ENCODE data around the gene RPTOR.

The RPTOR gene

DNA sequence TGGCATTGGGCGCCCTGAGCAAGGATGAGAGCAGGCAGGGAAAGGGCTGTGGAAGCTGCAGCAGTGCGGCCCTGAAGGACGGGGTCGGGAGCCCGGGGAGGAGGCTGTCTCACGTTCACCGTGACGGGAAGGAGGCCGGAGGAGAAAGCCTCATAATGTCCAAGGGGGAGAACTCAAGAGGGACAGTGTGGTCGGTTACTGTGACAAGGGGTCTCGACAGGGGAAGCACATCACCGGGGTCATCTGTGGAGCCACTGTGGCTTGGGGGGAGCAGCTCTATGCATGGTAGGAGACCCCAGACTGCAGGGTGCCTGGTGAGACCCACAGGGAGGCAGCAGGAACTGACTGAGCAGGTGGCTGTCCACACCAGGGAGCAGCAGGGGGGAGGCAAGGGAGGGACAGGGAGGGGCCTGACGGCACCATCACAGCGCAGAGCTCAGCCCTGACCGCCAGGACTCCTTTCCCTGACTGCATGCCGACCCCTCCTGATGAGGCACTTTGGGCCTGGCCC, 292.4 kb downstream of the RPTOR start:
- no peak for DNase-seq

DNA sequence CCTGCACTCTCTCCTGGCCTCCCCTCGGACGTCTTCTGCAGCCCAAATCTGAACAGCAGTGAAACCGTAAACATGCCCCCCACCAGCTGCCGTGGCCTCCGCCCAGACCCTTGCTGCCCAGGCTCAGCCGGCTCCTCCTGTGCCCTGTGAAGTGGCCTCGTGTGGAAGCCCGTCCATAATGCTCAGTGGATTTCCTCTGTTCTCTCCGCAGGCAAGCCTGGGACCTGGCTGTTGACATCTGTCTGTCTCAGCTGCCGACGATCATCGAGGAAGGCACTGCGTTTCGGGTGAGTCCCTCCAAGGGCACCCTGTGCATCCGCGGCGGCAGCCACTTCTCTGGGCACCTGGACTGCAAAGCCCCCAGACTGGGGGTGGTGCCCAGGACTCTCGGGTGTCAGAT, 293.1 kb downstream of the RPTOR start:
- DNase-seq, result no peak

DNA sequence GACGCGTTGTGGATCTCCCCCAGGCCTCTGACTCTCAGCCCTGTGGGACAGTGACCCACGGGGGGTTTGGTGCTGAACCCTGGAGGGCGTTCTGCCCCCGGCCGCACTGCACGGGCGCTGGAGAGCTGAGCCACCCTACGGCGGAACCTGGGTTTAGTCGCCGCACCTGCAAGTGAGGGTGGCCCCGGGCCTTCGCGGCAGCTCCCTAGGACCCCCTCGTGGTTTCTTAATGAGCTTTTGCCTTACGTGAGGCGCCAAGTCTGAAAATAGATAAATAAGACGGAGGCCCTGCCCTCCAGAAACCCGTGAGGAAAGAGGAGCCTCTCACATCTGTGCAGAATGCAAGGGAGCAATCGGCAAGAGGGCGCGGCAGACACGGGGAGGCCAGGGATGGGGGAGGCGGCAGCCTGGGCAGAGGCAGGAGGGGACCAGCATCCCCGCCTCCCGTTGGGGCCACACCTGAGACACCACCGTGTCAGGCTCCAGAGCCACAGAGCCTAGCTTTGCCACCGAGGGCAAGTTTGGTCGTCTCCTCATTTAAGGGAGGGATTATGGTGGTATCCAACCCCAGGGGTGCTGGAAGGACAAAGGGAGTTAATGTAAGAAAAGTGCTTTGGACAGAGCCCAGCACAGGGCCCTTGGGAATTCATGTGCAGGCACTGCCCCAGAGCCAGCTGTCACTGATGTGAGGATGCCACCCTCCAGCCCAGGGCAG, 293.8 kb downstream of the RPTOR start:
- DNase-seq, result no peak

DNA sequence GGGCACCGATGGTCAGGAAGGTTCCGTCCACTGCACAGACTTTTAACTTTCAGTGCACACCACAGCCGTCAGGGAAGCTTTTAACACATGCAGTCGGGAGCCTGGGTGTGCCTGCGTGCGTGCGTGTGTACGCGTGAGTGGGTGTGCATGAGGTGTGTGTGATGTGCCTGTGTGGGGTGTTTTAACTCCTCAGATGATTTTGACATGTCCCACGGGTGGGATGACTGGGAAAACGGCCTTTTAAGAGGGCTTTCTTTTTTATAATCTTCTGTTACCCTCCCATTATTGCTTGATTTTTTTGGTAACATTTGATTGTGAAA, 294.3 kb downstream of the RPTOR start:
- DNase-seq, result no peak

DNA sequence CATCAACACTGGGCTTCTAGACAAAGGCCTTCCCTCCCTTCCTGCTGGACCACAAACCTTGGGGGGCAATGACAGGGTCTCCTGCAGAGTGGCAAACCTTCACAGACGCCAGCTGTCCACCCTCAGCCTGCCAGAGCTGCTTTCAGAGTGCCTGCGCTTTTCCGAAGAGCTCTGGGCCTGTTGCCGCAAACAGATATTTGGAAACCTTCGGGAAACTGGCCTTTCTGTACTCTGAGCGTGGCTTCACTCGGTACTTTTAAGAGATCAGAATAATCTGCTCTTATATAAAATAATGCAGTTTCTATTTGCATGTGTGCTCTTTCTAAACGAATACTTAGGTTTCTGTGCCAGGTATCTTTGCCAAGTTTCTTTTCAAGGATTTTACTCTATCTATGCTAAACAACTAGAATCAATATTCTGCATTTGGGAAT, 294.9 kb downstream of the RPTOR start:
- no peak for DNase-seq

DNA sequence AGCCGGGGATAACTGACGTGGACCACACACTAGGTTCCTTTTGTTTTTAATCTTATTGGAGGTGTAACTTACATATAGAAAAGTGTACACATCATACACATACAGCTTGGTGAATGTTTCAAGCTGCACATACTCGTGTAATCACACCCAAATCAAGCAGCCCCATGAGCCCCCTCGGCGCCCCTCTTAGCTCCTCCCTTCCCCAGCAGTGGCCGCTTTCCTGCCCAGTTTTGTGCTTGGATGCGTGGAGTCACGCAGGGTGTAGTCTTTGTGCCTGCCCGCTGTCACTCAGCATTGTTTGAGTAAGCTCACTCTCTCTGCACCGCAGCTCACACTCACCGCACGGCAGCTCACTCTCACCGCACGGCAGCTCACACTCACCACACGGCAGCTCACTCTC, 295.3 kb downstream of the RPTOR start:
- no peak for DNase-seq

DNA sequence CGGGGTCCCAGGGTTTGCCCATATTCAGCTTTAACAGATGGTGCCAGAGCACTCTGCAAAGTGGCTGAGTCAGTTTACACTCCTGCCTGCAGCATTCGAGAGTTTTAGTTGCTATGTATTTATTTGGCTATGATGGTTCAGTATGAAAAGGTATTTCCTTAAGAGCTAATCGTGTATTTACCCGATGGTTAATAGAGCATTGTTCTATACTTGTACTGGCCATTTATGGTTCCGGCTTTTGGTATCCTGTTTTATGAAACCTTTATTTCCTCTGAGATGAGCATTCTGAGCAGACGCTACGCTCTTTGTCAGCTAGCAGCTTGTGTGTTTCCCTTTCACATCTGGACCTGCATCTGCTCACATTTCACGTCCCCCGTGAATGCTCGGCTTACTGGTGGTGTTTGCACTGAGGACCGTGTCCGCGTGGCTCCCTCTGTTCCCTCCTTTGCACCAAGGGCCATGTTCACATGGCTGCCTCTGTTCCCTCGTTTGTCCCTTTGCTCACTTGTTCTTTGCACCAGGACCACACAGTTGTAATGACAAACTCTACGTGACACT, 297.9 kb downstream of the RPTOR start:
- DNase-seq, result peak in 1 of 5 experiments; percentile 4

DNA sequence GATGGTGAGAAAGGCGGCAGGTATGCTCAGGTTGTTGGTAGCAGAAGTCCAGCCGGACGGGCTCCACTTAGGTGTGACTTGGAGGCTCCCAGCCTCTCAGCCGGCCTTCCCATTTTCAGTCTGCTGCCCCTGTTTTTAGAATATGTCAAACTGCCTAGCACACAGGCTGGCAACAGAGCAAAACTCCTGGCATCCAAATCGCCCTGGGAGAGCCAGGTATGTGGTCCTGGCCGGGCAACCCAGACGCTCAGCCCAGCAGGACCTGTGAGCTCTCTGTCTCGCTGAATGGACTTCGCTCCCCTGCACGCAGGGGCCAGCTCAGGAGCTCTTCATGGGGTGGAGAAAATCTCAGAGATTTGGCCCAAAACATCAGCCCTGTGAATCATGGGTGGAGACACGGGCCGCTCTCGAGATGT, 299.1 kb downstream of the RPTOR start:
- DNase-seq, result no peak

DNA sequence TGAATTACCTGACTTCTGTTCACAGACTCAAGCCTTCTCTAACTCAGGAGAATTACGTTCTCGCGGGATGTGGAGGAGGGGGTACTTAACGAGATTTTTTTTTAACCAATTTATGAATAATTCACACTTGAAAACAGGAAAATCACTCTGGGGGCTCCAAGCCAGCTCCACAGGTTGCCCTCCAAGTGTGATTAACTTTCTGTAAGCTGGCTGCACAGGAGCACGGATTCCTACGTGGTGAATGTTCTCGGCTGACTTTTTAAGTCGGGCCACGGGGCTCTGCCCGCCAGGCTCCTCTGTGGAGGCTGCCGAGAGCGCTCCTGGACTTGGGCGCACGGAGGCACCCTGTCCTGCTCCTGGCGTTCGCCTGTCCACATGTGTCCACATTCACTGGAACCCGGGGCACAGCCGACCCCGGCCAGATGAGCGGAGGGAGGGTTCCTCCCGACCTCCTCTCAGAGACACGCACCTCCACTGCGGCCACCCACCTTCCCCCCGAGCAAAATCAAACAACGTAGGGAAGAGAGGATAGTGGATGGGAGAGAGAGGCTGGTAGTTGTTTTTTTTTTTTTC, 299.9 kb downstream of the RPTOR start:
- DNase-seq, result peak in 1 of 5 experiments; percentile 5

DNA sequence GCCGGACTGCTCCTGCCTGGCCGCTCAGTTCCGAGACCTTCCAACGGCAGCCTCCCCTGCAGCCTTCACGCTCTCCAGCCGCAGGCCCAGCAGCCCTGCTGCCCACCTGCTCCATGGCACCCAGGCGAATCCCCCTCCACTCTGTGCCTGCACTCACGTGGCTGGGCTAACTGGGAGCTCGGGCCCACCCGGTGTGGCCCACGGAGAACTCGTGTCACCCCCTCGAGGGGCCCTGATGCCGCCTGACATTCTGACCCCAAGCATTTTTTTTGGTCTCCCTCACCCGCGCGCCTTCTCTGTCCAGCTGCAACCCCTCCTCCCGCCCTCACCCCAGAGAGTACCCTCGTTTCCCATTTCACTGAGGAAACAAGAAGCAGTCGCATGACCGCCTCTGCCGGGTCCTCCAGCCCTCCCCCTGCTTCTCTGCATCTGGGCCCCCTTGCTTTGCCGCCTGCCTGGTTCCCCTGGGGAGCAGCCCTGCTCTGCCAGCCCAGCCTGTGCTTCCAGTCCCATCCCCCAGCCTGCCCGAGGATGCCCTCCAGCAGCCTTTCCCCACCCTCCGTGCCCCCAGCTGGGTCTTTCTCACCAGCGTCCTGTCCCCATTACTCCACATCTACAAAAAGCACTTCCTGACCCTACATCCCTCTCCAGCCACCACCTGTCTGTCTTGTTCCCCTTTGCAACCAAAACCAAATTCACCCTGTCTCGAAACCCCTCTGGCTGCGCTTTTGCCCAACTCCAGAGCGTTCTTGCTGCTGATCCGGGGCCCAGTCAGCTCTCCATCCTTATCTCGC, 300.6 kb downstream of the RPTOR start:
- DNase-seq, result peak in 1 of 5 experiments; percentile 5

DNA sequence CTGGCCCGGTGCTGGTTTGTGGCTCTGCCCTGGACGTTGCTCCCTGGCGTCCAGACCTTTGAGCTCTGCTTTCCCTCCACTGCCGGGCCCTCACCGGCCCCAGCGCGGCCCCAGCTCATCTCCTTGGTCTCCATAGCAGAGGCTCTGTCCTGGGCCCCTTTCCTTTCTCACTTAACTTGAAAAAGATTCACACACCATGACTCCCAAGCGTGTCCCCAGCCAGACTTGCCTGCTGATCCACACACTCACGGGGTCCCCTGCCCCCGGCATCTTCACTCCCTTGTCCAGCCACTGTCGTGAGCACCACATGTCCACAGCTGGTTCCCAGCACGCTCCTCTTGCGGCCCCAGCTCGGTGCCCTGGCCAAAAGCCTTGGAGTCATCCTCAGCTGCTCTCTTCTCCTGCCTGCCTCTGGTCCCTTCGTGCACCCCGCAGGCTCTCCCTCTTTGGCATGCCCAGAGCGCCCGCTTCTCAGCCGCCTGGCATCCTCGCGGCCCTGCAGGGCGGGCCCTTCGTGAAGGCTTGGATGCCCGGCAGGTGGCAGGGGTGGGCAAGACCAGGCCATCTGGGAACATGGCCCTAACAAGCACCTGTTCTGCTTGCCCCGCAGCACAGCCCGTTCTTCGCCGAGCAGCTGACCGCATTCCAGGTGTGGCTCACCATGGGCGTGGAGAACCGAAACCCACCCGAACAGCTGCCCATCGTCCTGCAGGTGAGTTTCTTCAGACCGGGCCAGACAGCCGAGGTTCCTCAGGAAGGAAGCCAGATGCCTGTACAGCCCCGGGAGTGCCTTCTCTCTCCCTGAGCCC, 301.4 kb downstream of the RPTOR start:
- no peak for DNase-seq

DNA sequence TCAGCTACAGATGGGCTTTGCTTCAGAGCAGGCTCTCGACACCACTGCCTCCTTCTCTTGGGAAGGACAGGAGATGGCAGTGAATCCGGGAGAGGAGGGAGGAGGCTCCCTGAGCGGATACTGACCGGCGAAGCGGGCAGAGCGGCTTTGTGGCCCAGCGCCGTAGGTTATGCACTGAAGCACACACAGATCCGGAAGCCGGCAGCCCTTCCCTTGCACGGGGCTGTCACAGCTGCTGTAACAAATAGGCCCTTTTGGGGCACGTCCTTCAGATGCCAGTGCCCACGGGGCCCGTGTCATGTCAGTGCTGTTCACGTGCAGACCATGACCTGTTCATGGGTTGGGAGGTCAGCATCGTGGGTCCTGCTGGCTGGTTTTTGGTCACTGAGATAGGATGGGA, 302.3 kb downstream of the RPTOR start:
- no peak for DNase-seq

DNA sequence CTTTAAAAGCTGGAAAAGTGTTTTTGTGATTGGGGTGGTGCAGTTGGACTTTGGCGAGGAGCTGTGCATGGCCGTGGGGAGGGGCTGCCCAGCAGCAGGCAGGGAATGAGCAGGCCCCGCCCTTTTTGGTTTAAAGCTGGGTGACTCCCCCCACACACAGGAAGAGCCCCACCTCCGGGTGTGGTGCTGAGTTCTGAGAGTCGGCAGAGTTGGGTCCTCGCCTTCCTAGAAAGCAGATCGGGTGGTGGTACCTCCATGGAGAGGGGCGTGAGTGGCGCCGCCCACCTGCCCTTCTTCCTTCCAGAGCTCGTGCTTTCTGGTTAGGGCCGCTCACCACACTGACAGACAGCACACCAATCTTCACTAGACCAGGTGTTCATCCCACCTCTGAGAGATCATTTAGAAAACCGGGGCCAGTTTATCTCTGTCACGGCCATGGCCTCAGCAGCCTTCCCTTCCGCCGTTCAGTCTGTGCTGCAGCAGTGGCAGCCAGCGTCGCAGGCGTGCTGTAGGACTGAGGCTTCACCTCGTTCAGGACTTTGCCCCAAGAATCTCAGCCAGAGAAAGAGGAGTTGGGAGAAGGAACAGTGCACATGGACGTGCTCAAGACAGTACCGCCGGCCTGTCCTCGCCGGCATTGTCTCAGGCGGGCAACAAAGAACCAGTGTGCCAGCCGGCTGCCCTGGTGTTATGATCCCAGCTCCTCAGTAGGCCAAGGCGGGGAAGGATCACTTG, 303.0 kb downstream of the RPTOR start:
- DNase-seq, result peak in 3 of 5 experiments; percentile 20 to 88 (median 24)

DNA sequence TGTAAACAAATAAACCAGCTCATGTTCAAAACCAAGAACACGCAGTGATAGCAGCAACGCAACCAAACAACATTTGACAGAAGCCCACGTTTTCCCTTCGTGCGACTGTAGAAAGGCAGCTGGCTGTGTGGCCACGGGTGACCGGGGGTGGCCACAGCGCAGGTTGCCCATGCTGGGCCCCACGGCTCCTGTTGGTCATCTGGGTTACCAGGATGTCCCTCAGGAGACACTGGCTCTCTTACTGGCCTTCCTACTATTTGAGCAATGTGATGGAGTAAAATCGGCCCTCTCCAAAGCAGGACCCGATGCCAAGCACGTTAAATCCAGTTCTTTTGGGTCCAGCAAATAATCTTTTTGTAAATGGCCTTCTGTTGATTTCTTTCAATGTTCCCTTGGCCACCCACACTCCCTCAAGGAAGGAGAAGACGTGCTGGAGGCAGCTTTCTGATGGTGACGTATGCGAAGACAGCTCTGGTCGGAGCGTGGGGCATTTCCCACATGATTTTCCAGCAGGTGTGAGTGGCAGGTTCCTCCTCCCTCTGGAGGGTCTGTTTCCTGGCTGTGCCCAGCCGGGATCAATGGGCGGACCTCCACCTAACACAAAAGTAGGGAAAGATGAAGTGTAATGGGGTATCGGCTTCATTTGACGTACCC, 303.9 kb downstream of the RPTOR start:
- DNase-seq, result no peak

DNA sequence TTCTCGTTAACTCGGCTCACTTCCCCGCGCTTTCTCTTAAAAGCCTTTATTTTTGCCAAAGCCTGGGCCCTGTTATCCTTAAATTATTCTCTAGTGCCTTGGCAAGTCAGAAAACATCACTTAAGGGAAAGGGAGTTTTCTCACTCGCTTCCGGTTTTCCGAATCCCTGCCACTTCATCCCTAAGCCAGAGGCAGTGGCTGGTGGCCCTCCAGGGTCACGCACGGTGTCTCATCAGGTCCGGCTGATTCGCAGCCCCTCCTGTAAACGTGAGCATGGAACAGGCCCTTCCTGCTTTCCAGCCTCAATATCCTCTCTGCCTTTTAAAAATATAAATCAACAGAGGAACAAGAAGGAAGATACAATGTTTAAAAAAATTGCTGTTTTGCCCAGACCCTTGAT, 304.5 kb downstream of the RPTOR start:
- DNase-seq, result no peak

DNA sequence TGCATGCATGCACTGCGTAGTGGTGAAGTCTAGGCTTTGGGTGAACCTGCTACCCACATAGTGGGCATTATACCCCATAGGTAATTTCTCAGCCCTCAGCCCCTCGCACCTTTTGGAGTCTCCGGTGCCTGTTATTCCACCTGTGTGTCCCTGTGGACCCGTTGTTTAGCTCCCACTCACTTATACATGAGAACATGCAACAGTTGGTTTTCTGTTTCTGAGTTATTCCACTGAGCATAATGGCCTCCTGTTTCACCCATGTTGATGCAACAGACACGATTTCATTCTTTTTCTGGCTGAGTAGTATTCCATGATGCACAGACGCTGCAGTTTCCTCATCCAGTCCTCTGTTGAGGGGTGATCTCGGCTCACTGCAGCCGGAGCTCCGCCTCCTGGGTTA, 305.5 kb downstream of the RPTOR start:
- DNase-seq, result no peak

DNA sequence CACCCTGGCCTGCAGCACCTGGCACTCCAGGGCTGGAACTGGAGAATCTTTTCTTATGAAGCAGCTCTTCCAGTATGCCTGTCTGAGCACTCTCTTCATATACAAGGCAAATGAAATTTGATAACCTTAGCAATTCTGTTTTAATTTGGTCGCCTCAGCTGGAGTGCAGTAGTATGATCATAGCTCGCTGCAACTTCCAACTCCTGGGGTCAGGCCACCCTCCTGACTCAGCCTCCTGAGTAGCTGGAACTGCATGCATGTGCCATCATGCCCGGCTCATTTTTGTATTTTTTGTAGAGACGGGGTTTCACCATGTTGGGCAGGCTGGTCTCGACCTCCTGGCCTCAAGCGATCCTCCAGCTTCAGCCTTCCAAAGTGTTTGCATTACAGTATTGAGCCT, 306.2 kb downstream of the RPTOR start:
- DNase-seq, result no peak

DNA sequence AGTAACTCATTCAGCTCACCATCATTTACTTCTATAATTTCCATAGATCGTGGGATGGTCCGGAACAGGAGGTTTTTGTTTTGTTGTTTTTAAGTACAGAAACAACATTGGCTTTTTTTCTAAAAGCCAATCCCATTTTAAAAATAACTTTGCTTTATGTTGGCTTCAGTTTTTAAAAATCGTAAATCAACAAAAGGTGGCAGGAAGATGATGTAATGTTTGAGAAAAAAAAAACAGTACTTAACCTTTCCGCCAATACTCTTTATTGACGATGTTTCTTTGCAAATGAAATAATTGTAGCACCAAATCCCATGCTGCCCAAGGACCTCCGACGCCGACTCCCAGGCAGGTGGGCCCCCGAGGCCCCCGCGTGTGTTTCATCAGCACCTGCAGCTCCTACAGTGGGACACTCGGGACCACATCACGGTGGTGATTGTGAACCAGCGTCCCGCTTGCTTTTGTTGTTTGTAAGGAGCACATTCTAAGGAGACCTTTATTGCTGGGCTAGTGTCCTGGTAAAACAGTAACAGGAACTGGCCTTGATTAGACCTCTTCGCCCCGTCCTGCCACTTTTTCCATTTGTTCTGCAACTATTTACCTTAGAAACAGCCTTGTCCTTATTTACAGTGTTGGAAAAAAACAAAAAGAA, 306.8 kb downstream of the RPTOR start:
- DNase-seq, result no peak

DNA sequence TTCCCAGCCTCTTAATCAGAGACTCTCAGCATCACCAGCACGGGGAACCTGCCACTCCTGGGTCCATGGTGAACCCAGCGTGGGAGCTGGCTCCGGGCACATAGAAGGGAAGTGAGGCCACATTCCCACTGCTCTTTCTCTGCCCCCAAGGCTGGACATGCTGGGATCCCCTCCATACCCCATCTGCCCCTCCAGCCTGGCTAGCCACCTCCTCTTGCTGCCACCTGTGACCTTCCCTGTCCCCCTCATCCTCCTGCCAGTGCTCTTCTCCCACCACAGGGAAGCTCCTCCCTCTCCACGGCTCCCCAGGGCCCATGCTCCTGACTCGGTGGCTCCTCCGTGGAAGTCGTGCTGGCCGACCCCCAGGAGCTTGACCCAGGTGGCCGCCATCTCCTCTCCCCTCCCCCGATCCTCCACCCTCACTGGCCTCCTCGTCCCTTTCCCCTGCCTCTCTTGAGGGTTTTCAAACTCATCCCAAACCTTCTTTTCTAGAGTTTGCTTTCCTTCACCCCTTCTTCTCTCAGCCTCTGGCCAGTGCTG, 307.9 kb downstream of the RPTOR start:
- DNase-seq, result no peak

DNA sequence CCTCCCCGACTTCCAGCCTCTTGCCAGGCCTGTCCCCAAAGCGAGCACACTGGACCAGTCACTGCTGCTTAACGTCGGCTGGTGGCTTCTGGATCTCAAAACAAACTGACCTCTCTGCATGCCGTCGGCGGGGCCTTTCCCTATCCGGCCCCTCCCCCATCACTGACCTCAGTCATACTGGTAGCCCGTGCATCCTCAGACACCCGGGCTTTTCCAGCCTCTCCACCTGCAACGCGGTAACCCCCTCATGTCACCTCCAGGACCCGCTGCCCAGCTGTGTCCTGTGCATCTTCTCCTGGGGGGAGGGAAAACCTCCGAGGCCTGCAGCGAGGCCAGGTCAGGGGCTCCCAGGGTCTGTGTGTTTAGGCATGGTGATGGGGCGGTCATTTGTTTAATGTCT, 308.4 kb downstream of the RPTOR start:
- DNase-seq, result no peak

DNA sequence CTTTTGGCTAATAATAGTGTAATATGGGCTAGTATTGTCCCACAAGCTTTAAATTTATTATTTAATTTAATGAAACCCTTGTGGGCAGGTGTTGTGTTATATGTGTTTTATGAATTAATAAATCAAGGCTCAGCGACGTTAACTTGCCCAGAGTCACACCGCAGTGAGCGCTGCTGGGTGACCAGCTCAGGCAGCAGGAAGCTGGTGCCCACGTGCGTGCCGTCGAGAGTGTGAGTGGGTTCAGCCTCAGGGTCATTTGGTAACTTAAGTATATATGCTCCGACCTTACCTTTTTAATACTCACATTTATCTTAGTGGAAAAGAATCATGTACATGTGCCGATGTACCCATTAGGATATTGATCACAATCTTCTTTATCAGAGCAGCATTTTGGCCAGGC, 309.6 kb downstream of the RPTOR start:
- DNase-seq, result no peak
